GM23248 (cell line): ENCODE data around the gene NOC4L. TPM values are rescaled to one million over a fixed set of nuclear protein-coding genes. Genes with fewer than 3 reads are reported as not detected.
A peak's percentile ranks its signal among the peaks of the same experiment; 100 is the strongest.

Experiments used
- DNase-seq: peaks from one replicate; pipeline ENCODE4 v3.0.0-alpha.2; 2015
- H2AFZ ChIP-seq: fragments of 200-600 bp; sonication (generic); 2 replicates; pipeline ENCODE4 v1.6.1; 2016; ENCODE audit warnings: antibody characterized with exemption
- H3F3A ChIP-seq: fragments of 200-600 bp; sonication (generic); 2 replicates; pipeline ENCODE4 v1.6.1; 2016; ENCODE audit warnings: mild to moderate bottlenecking, antibody characterized with exemption, mixed run types; ENCODE audit not compliant: insufficient read depth
- H3K27ac ChIP-seq: fragments of 200-600 bp; sonication (generic); 2 replicates; pipeline ENCODE4 v1.5.1; 2016; ENCODE audit warnings: mild to moderate bottlenecking
- H3K27me3 ChIP-seq: fragments of 200-600 bp; sonication (generic); replicated peaks from 2 replicates; pipeline ENCODE4 v1.6.1; 2016; ENCODE audit warnings: mild to moderate bottlenecking; ENCODE audit not compliant: insufficient read depth
- H3K36me3 ChIP-seq: fragments of 200-600 bp; sonication (generic); 2 replicates; pipeline ENCODE4 v1.6.1; 2016; ENCODE audit warnings: low read depth, mild to moderate bottlenecking
- H3K4me1 ChIP-seq: fragments of 200-600 bp; sonication (generic); 2 replicates; pipeline ENCODE4 v1.6.1; 2016; ENCODE audit warnings: mild to moderate bottlenecking; ENCODE audit not compliant: insufficient read depth
- H3K4me2 ChIP-seq: fragments of 200-600 bp; sonication (generic); one replicate; pipeline ENCODE4 v1.6.1; 2016; ENCODE audit warnings: mild to moderate bottlenecking; ENCODE audit not compliant: unreplicated experiment
- H3K4me3 ChIP-seq: fragments of 200-600 bp; sonication (generic); 2 replicates; pipeline ENCODE4 v1.5.1; 2016; ENCODE audit warnings: mild to moderate bottlenecking
- H3K79me2 ChIP-seq: fragments of 200-600 bp; sonication (generic); 2 replicates; pipeline ENCODE4 v1.6.1; 2016; ENCODE audit warnings: mild to moderate bottlenecking; ENCODE audit not compliant: insufficient read depth
- H3K9ac ChIP-seq: fragments of 200-600 bp; sonication (generic); 2 replicates; pipeline ENCODE4 v1.6.1; 2016; ENCODE audit warnings: mild to moderate bottlenecking
- H3K9me2 ChIP-seq: fragments of 200-600 bp; sonication (generic); 2 replicates; pipeline ENCODE4 v1.6.1; 2016; ENCODE audit warnings: mixed run types, mild to moderate bottlenecking, moderate library complexity; ENCODE audit not compliant: insufficient read depth
- H3K9me3 ChIP-seq: fragments of 200-600 bp; sonication (generic); one replicate; pipeline ENCODE4 v1.6.1; 2017; ENCODE audit warnings: low read depth
- H4K20me1 ChIP-seq: fragments of 200-600 bp; sonication (generic); 2 replicates; pipeline ENCODE4 v1.6.0; 2016; ENCODE audit not compliant: insufficient read depth
- EZH2 ChIP-seq: fragments of 200-600 bp; sonication (generic); IDR thresholded peaks from 2 replicates; pipeline ENCODE4 v1.6.1; 2018; ENCODE audit warnings: antibody characterized with exemption, mild to moderate bottlenecking; ENCODE audit not compliant: insufficient read depth, poor library complexity, severe bottlenecking
- EZH2phosphoT487 ChIP-seq: fragments of 200-600 bp; sonication (generic); IDR thresholded peaks from 2 replicates; pipeline ENCODE4 v1.6.1; 2018; ENCODE audit warnings: antibody characterized with exemption, moderate library complexity, mild to moderate bottlenecking, low read depth; ENCODE audit not compliant: insufficient read depth
- WGBS, 2 experiments: methylation state at CpG; one replicate each; pipeline ENCODE4 v1.1.6; 2015 to 2017; ENCODE audit warnings: low lambda C conversion rate in 2 of 2, low coverage in 1 of 2; ENCODE audit errors: missing lambda C conversion rate in 2 of 2; 5-methylcytosine and 5-hydroxymethylcytosine counted together
- in situ Hi-C: fragments of 300-500 bp; cut with MboI; formaldehyde crosslinking; loops from 2 replicates; pipeline ENCODE4 v1.15.0; 2020
- polyA plus RNA-seq: library from polyadenylated mRNA; unstranded; fragments of >200 nt; fragmentation: Nextera tagmentation; extraction: Ambion mirVana; gene quantifications from 2 replicates; pipeline ENCODE4 v1.2.1, GENCODE V29; 2016
- total RNA-seq: library from RNA; depleted of rRNA; stranded (reverse); fragments of >200 nt; shearing (Covaris generic); gene quantifications from 2 replicates; pipeline ENCODE4 v1.2.3, GENCODE V29; 2014

Gene NOC4L
- total and polyA plus RNA-seq, 2 experiments from 2014 or later = 10.2 to 22.7 TPM

DNA sequence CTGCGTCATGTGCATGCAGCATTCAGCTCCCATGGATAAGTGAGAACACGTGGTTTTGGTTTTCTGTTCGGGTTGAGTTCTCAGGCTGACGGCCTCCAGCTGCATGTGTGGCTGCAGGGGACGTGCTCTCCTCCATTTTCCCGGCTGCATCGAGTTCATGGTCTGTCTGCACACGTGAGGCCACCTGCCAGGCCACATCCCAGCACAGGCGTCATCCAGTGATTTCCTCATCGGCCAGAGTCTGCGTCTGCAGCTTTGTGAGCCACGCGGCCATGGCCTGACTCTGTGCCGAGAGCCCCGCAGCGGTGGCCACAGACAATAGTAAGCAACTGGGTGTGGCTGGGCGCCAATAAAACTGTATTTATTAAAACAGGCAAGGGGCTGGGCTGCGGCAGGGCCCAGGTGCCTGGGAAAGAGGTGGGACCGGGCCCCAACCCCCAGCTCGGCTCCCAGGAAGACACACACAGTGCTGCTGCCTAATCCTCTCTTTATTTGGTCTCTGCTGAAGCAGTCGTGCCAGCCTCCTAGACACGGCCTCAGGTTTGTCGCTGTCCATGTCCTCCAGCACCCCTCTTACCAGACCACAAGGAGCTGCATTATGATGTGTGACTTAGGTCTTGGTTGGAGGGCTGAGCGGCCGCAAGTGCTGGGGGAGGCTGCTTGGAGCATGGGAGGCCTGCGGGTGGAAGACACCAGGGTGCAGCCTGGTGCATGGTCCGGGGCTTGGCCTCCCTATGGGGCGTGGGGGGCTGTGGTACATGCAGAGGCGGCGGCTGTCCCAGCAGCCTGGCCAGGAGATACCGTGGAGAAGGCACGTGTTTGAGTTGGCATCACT lies 52.0 kb downstream of the NOC4L start:
- no peaks in the 10 kb centered on the region for H4K20me1 ChIP-seq
- TF ChIP-seq EZH2phosphoT487 (no peak), EZH2 (no peak)
- in situ Hi-C loops = no loop called here
- H3K79me2 ChIP-seq = no peaks in the 10 kb centered on the region
- no peaks in the 10 kb centered on the region for H3K4me1 ChIP-seq
- no peak overlapping the region for H3K4me3 ChIP-seq
- no peak overlapping the region for H3K27ac ChIP-seq
- no peaks in the 10 kb centered on the region for H3K9me2 ChIP-seq
- no peak overlapping the region for H2AFZ ChIP-seq
- peak; percentile 48 for DNase-seq
- H3K9ac ChIP-seq = no peak overlapping the region
- no peaks in the 10 kb centered on the region for H3K9me3 ChIP-seq
- H3F3A ChIP-seq = no peaks in the 10 kb centered on the region
- H3K36me3 ChIP-seq = no peaks in the 10 kb centered on the region
- 43 to 52% methylated on average over 31 to 32 of the region's 32 CpGs for WGBS, 2 experiments
- no peaks in the 10 kb centered on the region for H3K27me3 ChIP-seq
- no peak overlapping the region for H3K4me2 ChIP-seq

DNA sequence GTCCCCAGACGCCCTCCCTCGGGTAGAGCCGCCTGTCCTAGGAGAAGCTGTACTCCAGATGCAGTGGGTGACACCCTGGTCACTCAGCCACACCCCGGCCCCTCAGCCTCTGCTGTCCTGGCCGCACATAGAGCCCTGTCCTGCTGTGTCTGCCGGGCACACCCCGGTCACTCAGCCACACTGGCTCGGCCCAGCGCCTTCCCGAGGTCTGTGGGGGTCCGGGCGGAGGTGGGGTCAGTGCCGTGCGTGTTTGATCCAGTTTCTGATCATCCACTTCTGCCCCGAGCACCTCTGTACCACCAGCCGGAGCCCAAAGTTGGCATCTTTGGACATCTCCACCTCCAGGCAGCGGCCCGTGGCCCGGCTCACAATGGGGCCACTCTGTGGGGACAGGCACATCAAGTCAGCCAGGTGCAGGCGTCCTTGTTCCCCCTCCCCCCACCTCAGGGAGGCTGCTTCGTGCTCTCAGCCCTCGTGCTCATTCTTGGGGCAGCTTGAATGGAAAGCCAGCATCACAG lies 52.7 kb downstream of the NOC4L start:
- Histone ChIP-seq H3K79me2 (no peaks in the 10 kb centered on the region), H3K9me2 (no peaks in the 10 kb centered on the region), H3K27me3 (no peaks in the 10 kb centered on the region), H3K36me3 (no peaks in the 10 kb centered on the region), H3K9me3 (no peaks in the 10 kb centered on the region), H3K4me3 (no peak overlapping the region), H3K4me1 (no peaks in the 10 kb centered on the region), H3K9ac (no peak overlapping the region), H3F3A (no peaks in the 10 kb centered on the region), H3K27ac (no peak overlapping the region), H3K4me2 (no peak overlapping the region), H4K20me1 (no peaks in the 10 kb centered on the region), H2AFZ (no peak overlapping the region)
- no peak for TF ChIP-seq EZH2
- no peak for TF ChIP-seq EZH2phosphoT487
- in situ Hi-C loops = no loop called here
- WGBS, 2 experiments = 79 to 83% methylated on average over 20 of the region's 22 CpGs
- DNase-seq = no peak

DNA sequence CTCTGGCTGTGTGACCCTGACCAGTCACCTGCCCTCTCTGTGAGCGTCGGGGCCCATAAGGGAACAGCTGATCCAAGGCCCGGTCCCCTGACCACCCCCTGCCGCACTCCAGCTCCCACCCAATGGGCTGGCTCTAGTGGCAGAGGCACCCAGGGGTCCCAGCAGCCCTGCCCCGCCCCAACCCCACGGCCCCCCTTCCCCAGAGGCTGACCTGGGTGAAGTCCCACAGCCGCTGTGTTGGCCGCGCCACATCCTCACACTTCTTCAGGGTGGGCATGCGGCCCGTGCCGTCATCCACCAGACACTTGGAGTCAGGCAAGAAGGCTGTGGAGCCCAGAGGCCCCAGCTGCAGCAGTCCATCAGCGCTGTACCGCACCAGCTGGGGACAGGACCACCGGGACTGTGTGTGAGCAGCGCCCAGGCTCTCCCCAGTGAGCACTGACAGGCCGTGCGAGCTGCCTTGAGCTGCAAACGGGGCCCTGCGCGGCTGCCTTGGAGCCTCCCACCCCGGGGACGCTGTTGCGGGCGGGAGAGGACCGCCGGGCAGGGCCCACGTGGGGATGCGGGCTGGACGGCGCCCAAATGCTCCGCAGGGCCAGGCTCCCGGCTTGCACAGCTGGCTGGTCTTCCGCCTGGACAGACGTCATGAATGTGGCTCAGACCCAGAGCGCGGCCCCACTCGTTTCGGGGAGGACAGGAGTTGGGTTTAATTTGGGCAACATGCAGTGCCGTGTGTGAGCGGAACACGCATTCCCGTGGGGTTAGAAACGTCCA lies 53.5 kb downstream of the NOC4L start:
- no peaks in the 10 kb centered on the region for H4K20me1 ChIP-seq
- no peaks in the 10 kb centered on the region for H3K9me3 ChIP-seq
- no peaks in the 10 kb centered on the region for H3K27me3 ChIP-seq
- no peaks in the 10 kb centered on the region for H3F3A ChIP-seq
- H3K79me2 ChIP-seq = no peaks in the 10 kb centered on the region
- H3K9ac ChIP-seq = no peak overlapping the region
- H3K36me3 ChIP-seq = no peaks in the 10 kb centered on the region
- H3K4me3 ChIP-seq = no peak overlapping the region
- no peak for TF ChIP-seq EZH2phosphoT487
- no peak for TF ChIP-seq EZH2
- in situ Hi-C loops = no loop called here
- H2AFZ ChIP-seq = no peak overlapping the region
- no peak overlapping the region for H3K27ac ChIP-seq
- WGBS, 2 experiments = 86 to 87% methylated on average over 38 to 44 of the region's 44 CpGs
- no peak for DNase-seq
- no peak overlapping the region for H3K4me2 ChIP-seq
- no peaks in the 10 kb centered on the region for H3K9me2 ChIP-seq
- no peaks in the 10 kb centered on the region for H3K4me1 ChIP-seq

DNA sequence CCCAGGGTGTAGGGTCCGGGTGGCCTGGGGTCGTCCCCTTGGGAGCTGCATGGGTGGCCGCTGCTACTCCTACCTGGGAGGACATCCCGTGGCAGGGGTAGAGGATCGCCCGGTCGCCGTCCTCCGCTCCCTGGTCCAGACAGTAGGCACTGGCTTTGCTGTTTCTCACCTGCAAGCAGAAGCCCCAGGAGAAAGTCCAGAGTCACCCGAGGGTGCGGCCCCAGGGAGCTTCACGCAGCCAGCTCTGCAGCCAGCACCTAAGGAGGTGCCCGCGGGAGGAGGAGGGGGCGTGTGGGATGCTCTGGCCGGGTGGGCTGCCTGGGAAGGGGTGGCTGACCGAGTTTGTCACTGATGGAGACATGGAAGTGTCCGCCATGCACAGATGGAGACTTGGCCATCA lies 54.8 kb downstream of the NOC4L start:
- TF ChIP-seq EZH2phosphoT487 = no peak
- TF ChIP-seq EZH2 = no peak
- WGBS, 2 experiments = 65 to 76% methylated on average over 11 to 18 of the region's 18 CpGs
- H3K27me3 ChIP-seq = 0 out of 2 replicates have a peak, but pooled peaks cover under 1% of the 10 kb centered on the region
- no peaks in the 10 kb centered on the region for H3K9me2 ChIP-seq
- H3K4me1 ChIP-seq = peaks cover under 1% of the 10 kb centered on the region; the same call in 1 of the 2 replicates
- no peak overlapping the region for H3K4me2 ChIP-seq
- H3K9ac ChIP-seq = no peak overlapping the region
- no peak overlapping the region for H3K4me3 ChIP-seq
- in situ Hi-C loops = no loop called here
- H3F3A ChIP-seq = no peaks in the 10 kb centered on the region
- no peaks in the 10 kb centered on the region for H3K79me2 ChIP-seq
- no peaks in the 10 kb centered on the region for H3K36me3 ChIP-seq
- no peaks in the 10 kb centered on the region for H3K9me3 ChIP-seq
- H4K20me1 ChIP-seq = no peaks in the 10 kb centered on the region
- H2AFZ ChIP-seq = no peak overlapping the region
- no peak overlapping the region for H3K27ac ChIP-seq
- DNase-seq = no peak
